Measurements from ENCODE around the gene MAP3K6.
A peak's percentile ranks its signal among the peaks of the same experiment; 100 is the strongest.

Gene MAP3K6

GRCh38 chr1:27353629-27354028, 13.1 kb downstream of the MAP3K6 start:
- no peak for DNase-seq

GRCh38 chr1:27353166-27353565, 13.6 kb downstream of the MAP3K6 start:
- DNase-seq, result no peak

GRCh38 chr1:27351541-27352107, 15.1 kb downstream of the MAP3K6 start:
- no peak for DNase-seq

- no peak for DNase-seq
Measured at GRCh38 chr1:27350663-27351540, 15.9 kb downstream of the MAP3K6 start.

GRCh38 chr1:27349784-27350662, 16.7 kb downstream of the MAP3K6 start:
- no peak for DNase-seq

GRCh38 chr1:27348861-27349783, 17.6 kb downstream of the MAP3K6 start:
- no peak for DNase-seq

- no peak for DNase-seq
Measured at GRCh38 chr1:27346991-27347624, 19.7 kb downstream of the MAP3K6 start.

GRCh38 chr1:27346357-27346756, 20.4 kb downstream of the MAP3K6 start:
- no peak for DNase-seq

- no peak for DNase-seq
Measured at GRCh38 chr1:27345272-27345671, 21.5 kb downstream of the MAP3K6 start.

GRCh38 chr1:27343639-27344025, 23.1 kb downstream of the MAP3K6 start:
- DNase-seq, result no peak

GRCh38 chr1:27342778-27343638, 23.8 kb downstream of the MAP3K6 start:
- DNase-seq, result peak; percentile 81

- DNase-seq, result peak; percentile 50
Measured at GRCh38 chr1:27342391-27342777, 24.4 kb downstream of the MAP3K6 start.

GRCh38 chr1:27341525-27342252, 25.1 kb downstream of the MAP3K6 start, which contains the start of gene SYTL1:
TSS of gene SYTL1 (plus strand) at chr1:27342022. CDS start at chr1:27345335, 3,313 bp downstream.
- DNase-seq, result peak; percentile 76

- DNase-seq, result no peak
Measured at GRCh38 chr1:27339213-27339612, 27.5 kb downstream of the MAP3K6 start.

GRCh38 chr1:27338751-27339150, 28.0 kb downstream of the MAP3K6 start:
- DNase-seq, result no peak

- DNase-seq, result no peak
Measured at GRCh38 chr1:27336756-27337155, 30.0 kb downstream of the MAP3K6 start.

GRCh38 chr1:27335506-27336422, 31.0 kb downstream of the MAP3K6 start:
- no peak for DNase-seq

GRCh38 chr1:27333717-27334279, 33.0 kb downstream of the MAP3K6 start:
- DNase-seq, result no peak

Data from activated CD4-positive, alpha-beta T cell treated with anti-CD3 and anti-CD28 coated beads, Interleukin-2, Interleukin-6, amounts not matched to agents 100 ng/mL and 50 ng/mL, durations not matched to agents 16 hours and 8 hours (primary cell).